Esophagus muscularis mucosa (tissue), 4 donors: ENCODE data around the gene PSMD6. TPM values are rescaled to one million over a fixed set of nuclear protein-coding genes. Genes with fewer than 3 reads are reported as not detected.

Source experiments
- DNase-seq: peaks from one replicate; pipeline ENCODE4 v3.0.0-alpha.2; 2017; ENCODE audit errors: extremely low spot score
- H3K27ac ChIP-seq, 4 donors: fragments of 200-600 bp; sonication (generic); replicated peaks in 1 of 4; 1 replicate in 3 of 4; 2 replicates in 1 of 4; pipeline ENCODE4 v1.5.1; 2016 to 2019; ENCODE audit warnings: mild to moderate bottlenecking in 1 of 4
- H3K27me3 ChIP-seq, 4 donors: fragments of 200-600 bp; sonication (generic); one replicate each; pipeline versions ENCODE4 v1.5.1 to v1.6.0; 2016 to 2019
- H3K36me3 ChIP-seq, 4 donors: fragments of 200-600 bp; sonication (generic); one replicate each; pipeline ENCODE4 v1.5.1; 2016 to 2019
- H3K4me1 ChIP-seq, 4 donors: fragments of 200-600 bp; sonication (generic); one replicate each; pipeline ENCODE4 v1.5.1; 2016 to 2019
- H3K4me3 ChIP-seq, 4 donors: fragments of 200-600 bp; sonication (generic); 1 replicate in 2 of 4; 2 replicates in 2 of 4; pipeline ENCODE4 v1.5.1; 2016 to 2019; ENCODE audit warnings: mild to moderate bottlenecking in 4 of 4, moderate library complexity in 1 of 4
- H3K9me3 ChIP-seq, 4 donors: fragments of 200-600 bp; sonication (generic); 1 replicate in 3 of 4; 2 replicates in 1 of 4; pipeline ENCODE4 v1.5.1; 2016 to 2019
- CTCF ChIP-seq, 3 experiments: fragments of 200-600 bp in 2 of 3; fragments of 450-650 bp in 1 of 3; sonication (generic) in 2 of 3; IDR thresholded peaks; one replicate each; pipeline ENCODE4 v1.5.1; 2017 to 2019; ENCODE audit warnings: antibody characterized with exemption in 3 of 3, mild to moderate bottlenecking in 2 of 3, moderate library complexity in 1 of 3
- EP300 ChIP-seq: sonication (generic); formaldehyde crosslinking; IDR thresholded peaks from one replicate; pipeline ENCODE4 v1.6.1; 2017; ENCODE audit warnings: antibody characterized with exemption
- POLR2A ChIP-seq: fragments of 450-650 bp; IDR thresholded peaks from one replicate; pipeline ENCODE4 v1.6.1; 2017; ENCODE audit warnings: antibody characterized with exemption, moderate library complexity, mild to moderate bottlenecking, low read depth
- POLR2AphosphoS5 ChIP-seq, 2 donors: sonication (generic); formaldehyde crosslinking; IDR thresholded peaks; one replicate each; pipeline ENCODE4 v1.6.1; 2017; ENCODE audit warnings: antibody characterized with exemption in 2 of 2
- WGBS: methylation state at CpG from one replicate; pipeline ENCODE4 v1.1.5; 2018; 5-methylcytosine and 5-hydroxymethylcytosine counted together
- intact Hi-C: fragments of 100-400 bp; cut with DNase I; formaldehyde crosslinking; loops from one replicate; pipeline ENCODE4 v1.15.1; 2023
- total RNA-seq, 4 donors: library from RNA; depleted of rRNA; stranded (reverse); fragments of >200 nt; gene quantifications; one replicate each; pipeline versions ENCODE4 v1.1.0 to v1.2.1, GENCODE V29; 2016

The PSMD6 gene
- total RNA-seq, 4 donors from 2014 or later = 64.5 to 78.2 (median 70.7) TPM

GRCh38 chr3:63981980-63982379, 41.3 kb downstream of the PSMD6 start:
- H3K4me3 ChIP-seq = no peak overlapping the region
- DNase-seq = no peak
- peaks cover 13 to 71% (median 34%) of the 10 kb centered on the region in 4 donors for H3K36me3 ChIP-seq
- H3K9me3 ChIP-seq = no peaks in the 10 kb centered on the region
- no peaks in the 10 kb centered on the region for H3K27me3 ChIP-seq
- peaks cover 9 to 36% (median 28%) of the 10 kb centered on the region in 4 donors for H3K4me1 ChIP-seq
- WGBS = 94% methylated on average over 4 of the region's 4 CpGs
- intact Hi-C loops = no loop called here
- no peak overlapping the region for H3K27ac ChIP-seq
- no peak for TF ChIP-seq EP300
- TF ChIP-seq CTCF (IDR thresholded peaks at IDR 0.05) = no peak
- TF ChIP-seq POLR2A = no peak
- TF ChIP-seq POLR2AphosphoS5 (IDR thresholded peaks at IDR 0.05) = no peak

- Histone ChIP-seq H3K36me3 (peaks cover 13 to 61% (median 34%) of the 10 kb centered on the region in 4 donors), H3K27ac (no peak overlapping the region), H3K27me3 (no peaks in the 10 kb centered on the region), H3K4me3 (no peak overlapping the region), H3K4me1 (peaks cover 18 to 46% (median 38%) of the 10 kb centered on the region in 4 donors), H3K9me3 (no peaks in the 10 kb centered on the region)
- intact Hi-C loops = no loop called here
- WGBS = 76% methylated on average over 8 of the region's 8 CpGs
- no peak for TF ChIP-seq POLR2A
- no peak for TF ChIP-seq POLR2AphosphoS5 (IDR thresholded peaks at IDR 0.05)
- TF ChIP-seq CTCF (IDR thresholded peaks at IDR 0.05) = no peak
- no peak for TF ChIP-seq EP300
- no peak for DNase-seq
Observed at GRCh38 chr3:63980830-63981498, 42.3 kb downstream of the PSMD6 start.

GRCh38 chr3:63980019-63980418, 43.3 kb downstream of the PSMD6 start:
- Histone ChIP-seq H3K4me1 (peaks cover 24 to 56% (median 47%) of the 10 kb centered on the region in 4 donors), H3K9me3 (no peaks in the 10 kb centered on the region), H3K27ac (no peak overlapping the region), H3K4me3 (no peak overlapping the region), H3K27me3 (no peaks in the 10 kb centered on the region), H3K36me3 (peaks cover 13 to 51% (median 34%) of the 10 kb centered on the region in 4 donors)
- DNase-seq = no peak
- intact Hi-C loops = no loop called here
- TF ChIP-seq EP300 = no peak
- TF ChIP-seq POLR2AphosphoS5 (IDR thresholded peaks at IDR 0.05) = no peak
- TF ChIP-seq POLR2A = no peak
- TF ChIP-seq CTCF (IDR thresholded peaks at IDR 0.05) = no peak
- WGBS = 81% methylated on average over 2 of the region's 2 CpGs

- peaks cover 24 to 63% (median 49%) of the 10 kb centered on the region in 4 donors for H3K4me1 ChIP-seq
- 75% methylated on average over 12 of the region's 12 CpGs for WGBS
- intact Hi-C loops = no loop called here
Observed at GRCh38 chr3:63979093-63979885, 44.0 kb downstream of the PSMD6 start.

More at GRCh38 chr3:63979093-63979885, 44.0 kb downstream of the PSMD6 start:
- Histone ChIP-seq H3K36me3 (peaks cover 13 to 44% (median 31%) of the 10 kb centered on the region in 4 donors), H3K4me3 (no peak overlapping the region), H3K9me3 (no peaks in the 10 kb centered on the region), H3K27ac (no peak overlapping the region), H3K27me3 (no peaks in the 10 kb centered on the region)
- TF ChIP-seq CTCF (IDR thresholded peaks at IDR 0.05) (no peak), POLR2AphosphoS5 (IDR thresholded peaks at IDR 0.05) (no peak), EP300 (no peak), POLR2A (no peak)
- DNase-seq = no peak
